ENCODE data around the gene RERE. TPM values are rescaled to one million over a fixed set of nuclear protein-coding genes. Genes with fewer than 3 reads are reported as not detected.

Gene RERE
- total RNA-seq, 4 donors from 2014 or later: 86.4 to 111 (median 103) TPM

DNA sequence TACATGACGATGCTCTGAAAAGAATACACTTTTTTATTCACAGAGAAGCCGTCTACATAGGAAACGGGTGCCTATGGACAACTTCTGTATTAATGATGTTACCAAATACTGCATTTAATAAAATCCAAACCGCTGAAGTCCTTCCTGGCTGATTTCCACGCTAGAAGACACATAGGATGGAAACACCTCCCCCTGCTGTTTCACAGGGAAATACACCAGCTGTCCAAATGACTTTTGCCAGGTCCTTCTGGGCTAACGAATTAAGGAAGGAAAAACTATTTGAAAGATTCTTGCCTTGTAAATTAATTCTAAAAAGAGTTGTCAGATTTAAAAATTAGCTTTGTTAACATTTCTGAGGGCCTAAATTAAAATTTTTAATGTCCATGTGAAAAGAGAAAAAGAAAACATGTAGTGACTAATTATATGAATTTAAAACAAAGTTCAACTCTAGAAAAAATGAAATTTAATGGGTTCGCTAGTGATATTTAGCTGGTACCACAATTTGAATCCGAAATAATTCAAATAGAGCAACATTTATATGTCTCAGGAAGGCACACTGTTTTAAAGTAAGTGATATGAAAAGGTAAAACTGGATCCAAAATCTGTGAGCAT is 146.0 kb downstream of the RERE start:
- H3K9me3 ChIP-seq: no peaks in the 10 kb centered on the region
- WGBS, 2 donors: 25 to 31% methylated on average over 8 of the region's 8 CpGs
- H3K4me3 ChIP-seq: no peak overlapping the region
- H3K36me3 ChIP-seq: no peaks in the 10 kb centered on the region
- peaks cover 0 to 40% (median 13%) of the 10 kb centered on the region in 4 donors for H3K4me1 ChIP-seq
- peak in 1 of 2 donors; percentile 67 for DNase-seq (ENCODE audit: low spot score in 2 of 2)
- H3K27ac ChIP-seq: no peak overlapping the region
- no peaks in the 10 kb centered on the region for H3K27me3 ChIP-seq
- TF ChIP-seq, protein P1, sequence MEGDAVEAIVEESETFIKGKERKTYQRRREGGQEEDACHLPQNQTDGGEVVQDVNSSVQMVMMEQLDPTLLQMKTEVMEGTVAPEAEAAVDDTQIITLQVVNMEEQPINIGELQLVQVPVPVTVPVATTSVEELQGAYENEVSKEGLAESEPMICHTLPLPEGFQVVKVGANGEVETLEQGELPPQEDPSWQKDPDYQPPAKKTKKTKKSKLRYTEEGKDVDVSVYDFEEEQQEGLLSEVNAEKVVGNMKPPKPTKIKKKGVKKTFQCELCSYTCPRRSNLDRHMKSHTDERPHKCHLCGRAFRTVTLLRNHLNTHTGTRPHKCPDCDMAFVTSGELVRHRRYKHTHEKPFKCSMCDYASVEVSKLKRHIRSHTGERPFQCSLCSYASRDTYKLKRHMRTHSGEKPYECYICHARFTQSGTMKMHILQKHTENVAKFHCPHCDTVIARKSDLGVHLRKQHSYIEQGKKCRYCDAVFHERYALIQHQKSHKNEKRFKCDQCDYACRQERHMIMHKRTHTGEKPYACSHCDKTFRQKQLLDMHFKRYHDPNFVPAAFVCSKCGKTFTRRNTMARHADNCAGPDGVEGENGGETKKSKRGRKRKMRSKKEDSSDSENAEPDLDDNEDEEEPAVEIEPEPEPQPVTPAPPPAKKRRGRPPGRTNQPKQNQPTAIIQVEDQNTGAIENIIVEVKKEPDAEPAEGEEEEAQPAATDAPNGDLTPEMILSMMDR (IDR thresholded peaks at IDR 0.05): peak; percentile 70 to 80 (median 76)
- TF ChIP-seq EP300 (IDR thresholded peaks at IDR 0.05) (peak in 1 of 2 donors; percentile 45), POLR2A (IDR thresholded peaks at IDR 0.05) (no peak)

DNA sequence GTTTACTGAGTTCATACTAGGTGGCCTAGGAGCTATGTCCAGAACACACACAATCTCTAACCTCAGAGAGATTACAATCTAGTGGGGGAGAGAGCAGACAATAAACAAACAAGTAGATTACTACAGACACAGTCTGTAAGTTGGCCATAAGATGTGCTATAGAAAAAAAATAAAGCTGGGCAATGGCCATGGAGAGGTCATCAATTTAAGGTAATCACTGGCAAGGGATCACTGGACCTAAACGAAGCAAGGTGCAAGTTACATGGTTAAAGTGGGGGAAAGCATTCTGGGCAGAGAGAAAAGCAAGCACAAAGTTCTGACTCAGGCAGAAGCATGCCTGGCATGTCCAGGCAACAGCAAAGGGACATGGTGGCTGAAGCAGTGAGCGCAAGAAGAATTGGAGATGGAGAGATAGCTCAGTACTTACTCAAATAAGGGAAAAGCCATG is 147.0 kb downstream of the RERE start:
- TF ChIP-seq, protein P1 (IDR thresholded peaks at IDR 0.05): no peak
- TF ChIP-seq POLR2A (IDR thresholded peaks at IDR 0.05) (no peak), EP300 (IDR thresholded peaks at IDR 0.05) (no peak)
- no peak overlapping the region for H3K27ac ChIP-seq
- no peaks in the 10 kb centered on the region for H3K9me3 ChIP-seq
- 77 to 86% methylated on average over 2 of the region's 2 CpGs for WGBS, 2 donors
- no peaks in the 10 kb centered on the region for H3K36me3 ChIP-seq
- H3K4me3 ChIP-seq: no peak overlapping the region
- no peak for DNase-seq (ENCODE audit: low spot score in 2 of 2)
- H3K4me1 ChIP-seq: peaks cover 0 to 50% (median 22%) of the 10 kb centered on the region in 4 donors
- no peaks in the 10 kb centered on the region for H3K27me3 ChIP-seq

DNA sequence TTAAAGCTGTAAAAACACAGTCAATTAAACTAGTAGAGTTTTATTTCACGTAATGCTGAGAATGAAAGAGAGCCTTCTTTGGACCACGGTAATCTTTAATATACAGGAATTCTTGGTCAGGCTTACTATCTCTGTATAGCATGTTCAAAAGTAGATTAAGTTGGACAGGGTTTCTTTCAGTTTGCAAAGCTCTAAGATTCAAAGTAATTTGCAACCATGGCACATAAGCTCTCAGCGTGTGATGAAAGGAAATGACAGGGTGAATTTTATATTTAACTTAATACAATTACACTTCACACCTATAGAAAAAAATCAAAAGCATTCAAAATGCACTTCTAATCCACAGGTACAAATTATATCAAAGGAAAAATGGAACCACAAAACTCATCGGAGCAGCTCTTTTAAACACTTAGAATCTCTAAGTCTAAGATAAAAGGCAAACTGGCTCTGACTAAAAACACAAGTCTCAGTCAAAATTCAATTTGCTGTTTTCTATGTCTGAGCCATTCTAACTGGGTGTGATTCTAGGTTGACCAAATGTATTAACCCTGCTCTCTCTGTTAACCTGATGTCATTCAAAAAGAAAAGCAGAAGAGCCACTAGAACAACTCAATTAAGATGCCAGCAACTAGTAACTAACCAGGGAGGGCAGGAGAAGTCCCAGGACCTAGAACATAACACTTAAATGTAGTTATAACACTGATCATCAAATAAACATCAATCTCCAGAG is 147.7 kb downstream of the RERE start:
- no peak for DNase-seq (ENCODE audit: low spot score in 2 of 2)
- Histone ChIP-seq H3K9me3 (no peaks in the 10 kb centered on the region), H3K27ac (no peak overlapping the region), H3K27me3 (no peaks in the 10 kb centered on the region), H3K4me3 (no peak overlapping the region), H3K4me1 (peaks cover 0 to 56% (median 24%) of the 10 kb centered on the region in 4 donors), H3K36me3 (no peaks in the 10 kb centered on the region)
- TF ChIP-seq POLR2A (IDR thresholded peaks at IDR 0.05) (no peak), EP300 (IDR thresholded peaks at IDR 0.05) (no peak)
- TF ChIP-seq, protein P1 (IDR thresholded peaks at IDR 0.05): no peak
- WGBS, 2 donors: 67 to 74% methylated on average over 4 of the region's 4 CpGs

DNA sequence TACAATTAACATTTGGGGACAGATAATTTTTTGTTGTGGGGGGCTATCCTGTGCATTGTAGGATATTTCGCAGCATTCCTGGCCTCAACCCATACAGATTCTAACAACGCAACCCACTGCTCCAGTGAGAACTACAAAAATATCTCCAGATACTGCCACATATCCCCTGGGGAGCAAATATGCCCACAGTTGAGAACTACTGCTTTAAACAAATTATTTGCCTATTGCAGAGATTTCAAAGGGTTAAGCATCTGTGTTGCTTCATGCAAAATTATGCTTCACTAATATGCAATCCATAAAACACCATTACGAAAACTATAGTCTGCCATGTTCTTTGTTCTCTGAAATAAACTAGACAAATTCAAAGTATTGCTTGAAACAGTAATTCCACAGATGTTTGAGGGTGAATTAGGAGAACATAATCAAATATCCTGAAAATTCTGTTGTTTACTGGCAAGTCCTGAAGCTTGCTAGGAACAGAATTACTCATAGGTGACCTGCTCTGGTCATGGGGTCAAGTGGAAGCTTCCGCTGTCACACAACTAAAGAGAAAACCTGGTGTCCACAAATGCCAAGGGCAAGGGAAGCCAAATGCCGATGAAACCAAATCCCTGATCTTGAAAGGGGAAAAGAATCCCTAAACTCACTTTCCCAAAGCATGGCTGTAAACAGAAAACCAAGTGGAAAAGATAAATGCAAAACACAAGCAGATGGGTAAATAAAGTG is 149.4 kb downstream of the RERE start:
- H3K27me3 ChIP-seq: no peaks in the 10 kb centered on the region
- no peaks in the 10 kb centered on the region for H3K36me3 ChIP-seq
- WGBS, 2 donors: 67 to 72% methylated on average over 5 of the region's 5 CpGs
- peak overlapping the region in 1 of 4 donors; percentile 3 for H3K27ac ChIP-seq
- no peak for DNase-seq (ENCODE audit: low spot score in 2 of 2)
- peaks cover 0 to 73% (median 38%) of the 10 kb centered on the region in 4 donors for H3K4me1 ChIP-seq
- no peak overlapping the region for H3K4me3 ChIP-seq
- no peak for TF ChIP-seq POLR2A (IDR thresholded peaks at IDR 0.05)
- TF ChIP-seq, protein P1 (IDR thresholded peaks at IDR 0.05): no peak
- peak in 1 of 2 donors; percentile 31 for TF ChIP-seq EP300 (IDR thresholded peaks at IDR 0.05)
- no peaks in the 10 kb centered on the region for H3K9me3 ChIP-seq
